B cell (primary cell): ENCODE measurements around the gene CLIP2. TPM values are rescaled to one million over a fixed set of nuclear protein-coding genes. Genes with fewer than 3 reads are reported as not detected.

ENCODE experiments used
- ATAC-seq: fragments of 200-7000 bp; cut with Tn5 transposase; one replicate; pipeline ENCODE4 v1.10.0; 2021; ENCODE audit warnings: low read depth, mild to moderate bottlenecking, moderate number of reproducible peaks, moderate library complexity
- CTCF ChIA-PET: fragments of 350-600 bp; sonication (Branson Sonifier 250); formaldehyde crosslinking; loops from one replicate; lab custom pipeline; 2021; ENCODE audit warnings: antibody characterized with exemption, inconsistent platforms; lab: Charles Lee
- POLR2A ChIA-PET: fragments of 350-600 bp; sonication (Branson Sonifier 250); formaldehyde crosslinking; loops from one replicate; lab custom pipeline; 2021; ENCODE audit warnings: antibody characterized with exemption; lab: Charles Lee
- DNase-seq: peaks from one replicate; pipeline ENCODE4 v3.0.0; 2013
- H2AFZ ChIP-seq: 2 replicates; pipeline ENCODE4 v1.6.1; 2012; ENCODE audit warnings: mild to moderate bottlenecking, low read depth, low read length; ENCODE audit not compliant: insufficient read depth, poor library complexity, severe bottlenecking
- H3K27ac ChIP-seq, 2 donors: 1 replicate in 1 of 2; 2 replicates in 1 of 2; pipeline ENCODE4 v1.5.1; 2012 to 2013; ENCODE audit warnings: low read length in 2 of 2, mild to moderate bottlenecking in 2 of 2, moderate library complexity in 1 of 2
- H3K27me3 ChIP-seq, 4 experiments: fragments of 200-600 bp in 1 of 4; sonication (generic) in 1 of 4; replicated peaks in 1 of 4; 1 replicate in 2 of 4; 2 replicates in 2 of 4; pipeline versions ENCODE4 v1.6.1 to v1.7.0; 2013 to 2016; ENCODE audit warnings: low read length in 3 of 4, mild to moderate bottlenecking in 2 of 4, mixed read lengths in 1 of 4, moderate library complexity in 1 of 4; ENCODE audit not compliant: insufficient read depth in 4 of 4, control insufficient read depth in 3 of 4; ENCODE audit errors: control extremely low read depth in 1 of 4
- H3K36me3 ChIP-seq, 2 experiments: replicated peaks in 1 of 2; 1 replicate in 1 of 2; 2 replicates in 1 of 2; pipeline versions ENCODE4 v1.6.1 to v1.7.1; 2013; ENCODE audit warnings: low read length in 1 of 2; ENCODE audit not compliant: insufficient read depth in 2 of 2, control insufficient read depth in 1 of 2; ENCODE audit errors: control extremely low read depth in 1 of 2, extremely low read depth in 1 of 2
- H3K4me1 ChIP-seq, 2 donors: fragments of 200-600 bp in 1 of 2; sonication (generic) in 1 of 2; 1 replicate in 1 of 2; 2 replicates in 1 of 2; pipeline versions ENCODE4 v1.5.1 to v1.6.1; 2013 to 2017; ENCODE audit warnings: low read length in 2 of 2; ENCODE audit not compliant: control insufficient read depth in 2 of 2, insufficient read depth in 2 of 2
- H3K4me2 ChIP-seq: replicated peaks from 2 replicates; pipeline ENCODE3; 2012; ENCODE audit warnings: mild to moderate bottlenecking, low read depth, low read length; ENCODE audit not compliant: poor library complexity, severe bottlenecking
- H3K4me3 ChIP-seq, 5 experiments: fragments of 200-600 bp in 1 of 5; sonication (generic) in 1 of 5; 1 replicate in 3 of 5; 2 replicates in 2 of 5; pipeline versions ENCODE4 v1.5.1 to v1.7.0; 2011 to 2016; ENCODE audit warnings: low read length in 4 of 5, mild to moderate bottlenecking in 4 of 5, low read depth in 2 of 5, control low read depth in 1 of 5, moderate library complexity in 1 of 5; ENCODE audit not compliant: insufficient read depth in 1 of 5; ENCODE audit errors: control extremely low read depth in 1 of 5, extremely low read depth in 1 of 5
- H3K79me2 ChIP-seq: fragments of 200-600 bp; sonication (generic); one replicate; pipeline ENCODE4 v1.6.0; 2016; ENCODE audit warnings: low read length; ENCODE audit not compliant: control insufficient read depth, insufficient read depth
- H3K9ac ChIP-seq: fragments of 200-600 bp; sonication (generic); 2 replicates; pipeline ENCODE4 v1.6.1; 2017; ENCODE audit warnings: mild to moderate bottlenecking, low read length, moderate library complexity
- H3K9me3 ChIP-seq, 3 donors: one replicate each; pipeline versions ENCODE4 v1.6.1 to v1.7.1; 2013; ENCODE audit warnings: low read length in 2 of 3; ENCODE audit not compliant: control insufficient read depth in 2 of 3, insufficient read depth in 1 of 3; ENCODE audit errors: control extremely low read depth in 1 of 3
- H4K20me1 ChIP-seq: 2 replicates; pipeline ENCODE4 v1.6.0; 2012; ENCODE audit warnings: mild to moderate bottlenecking, low read length; ENCODE audit not compliant: insufficient read depth, control insufficient read depth, poor library complexity, severe bottlenecking
- H3K27ac Mint-ChIP-seq: one replicate; pipeline ENCODE4 v1.8.0; 2021; ENCODE audit warnings: mixed read lengths
- H3K27me3 Mint-ChIP-seq: one replicate; pipeline ENCODE4 v1.8.0; 2021; ENCODE audit warnings: mixed read lengths
- H3K4me1 Mint-ChIP-seq: one replicate; pipeline ENCODE4 v1.8.0; 2021; ENCODE audit warnings: mixed read lengths
- H3K4me3 Mint-ChIP-seq: one replicate; pipeline ENCODE4 v1.8.0; 2021; ENCODE audit warnings: mixed read lengths
- H3K9me3 Mint-ChIP-seq: one replicate; pipeline ENCODE4 v1.8.0; 2022; ENCODE audit warnings: mixed read lengths; ENCODE audit not compliant: insufficient read depth
- EZH2 ChIP-seq: IDR thresholded peaks from 2 replicates; pipeline ENCODE4 v1.6.1; 2012; ENCODE audit warnings: borderline replicate concordance, low read depth, mild to moderate bottlenecking, moderate library complexity, low read length; ENCODE audit not compliant: insufficient read depth, poor library complexity, severe bottlenecking
- WGBS: methylation state at CpG from one replicate; pipeline ENCODE4 v1.1.5; 2013; ENCODE audit warnings: missing lambda C conversion rate; ENCODE audit not compliant: insufficient coverage; 5-methylcytosine and 5-hydroxymethylcytosine counted together
- intact Hi-C: fragments of 100-400 bp; cut with micrococcal nuclease; formaldehyde crosslinking; loops from one replicate; pipeline ENCODE4 v1.10.0; 2022
- polyA plus RNA-seq: library from polyadenylated mRNA; depleted of rRNA; stranded (reverse); fragments of >200 nt; gene quantifications from 2 replicates; pipeline ENCODE4 v1.2.3, GENCODE V29; 2012
- total RNA-seq, 2 donors: library from RNA; stranded (reverse); fragments of 120-200 nt in 1 of 2; gene quantifications; 1 replicate in 1 of 2; 2 replicates in 1 of 2; pipeline versions ENCODE4 v1.2.3 to v1.2.4, GENCODE V29; 2013 to 2022
- TF ChIP-seq, protein P1 (sequence below): fragments of 200-600 bp; IDR thresholded peaks from one replicate; pipeline ENCODE4 v1.8.0; 2022; ENCODE audit warnings: antibody characterized with exemption, mild to moderate bottlenecking

Gene CLIP2
- total and polyA plus RNA-seq, 2 donors (not counting 1 experiment from before 2014, with no cell fraction given) = 5.7 to 47.9 TPM

- DNase-seq = no peak
- no peak overlapping the region for H3K4me3 ChIP-seq
- H3K27me3 Mint-ChIP-seq = no peaks in the 10 kb centered on the region
- no peaks in the 10 kb centered on the region for H3K27me3 ChIP-seq
- no peak overlapping the region for H2AFZ ChIP-seq
- no peak overlapping the region for H3K9ac ChIP-seq
- peaks cover 0 to 8% of the 10 kb centered on the region in 2 donors for H3K4me1 ChIP-seq
- H3K9me3 Mint-ChIP-seq = no peaks in the 10 kb centered on the region
- H3K27ac Mint-ChIP-seq = no peak overlapping the region
- 97% methylated on average over 6 of the region's 12 CpGs for WGBS
- H3K4me2 ChIP-seq = no peak overlapping the region
- H4K20me1 ChIP-seq = no peaks in the 10 kb centered on the region
- H3K9me3 ChIP-seq = no peaks in the 10 kb centered on the region
- peaks cover 7% of the 10 kb centered on the region for H3K4me1 Mint-ChIP-seq
- peaks cover 17% of the 10 kb centered on the region for H3K79me2 ChIP-seq
- TF ChIP-seq EZH2 = no peak
- TF ChIP-seq, protein P1, sequence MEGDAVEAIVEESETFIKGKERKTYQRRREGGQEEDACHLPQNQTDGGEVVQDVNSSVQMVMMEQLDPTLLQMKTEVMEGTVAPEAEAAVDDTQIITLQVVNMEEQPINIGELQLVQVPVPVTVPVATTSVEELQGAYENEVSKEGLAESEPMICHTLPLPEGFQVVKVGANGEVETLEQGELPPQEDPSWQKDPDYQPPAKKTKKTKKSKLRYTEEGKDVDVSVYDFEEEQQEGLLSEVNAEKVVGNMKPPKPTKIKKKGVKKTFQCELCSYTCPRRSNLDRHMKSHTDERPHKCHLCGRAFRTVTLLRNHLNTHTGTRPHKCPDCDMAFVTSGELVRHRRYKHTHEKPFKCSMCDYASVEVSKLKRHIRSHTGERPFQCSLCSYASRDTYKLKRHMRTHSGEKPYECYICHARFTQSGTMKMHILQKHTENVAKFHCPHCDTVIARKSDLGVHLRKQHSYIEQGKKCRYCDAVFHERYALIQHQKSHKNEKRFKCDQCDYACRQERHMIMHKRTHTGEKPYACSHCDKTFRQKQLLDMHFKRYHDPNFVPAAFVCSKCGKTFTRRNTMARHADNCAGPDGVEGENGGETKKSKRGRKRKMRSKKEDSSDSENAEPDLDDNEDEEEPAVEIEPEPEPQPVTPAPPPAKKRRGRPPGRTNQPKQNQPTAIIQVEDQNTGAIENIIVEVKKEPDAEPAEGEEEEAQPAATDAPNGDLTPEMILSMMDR = no peak
- ChIA-PET POLR2A (no interaction called here), CTCF (no interaction called here)
- H3K4me3 Mint-ChIP-seq = no peak overlapping the region
- no peak for ATAC-seq
- peaks cover 2 to 5% of the 10 kb centered on the region in 2 experiments for H3K36me3 ChIP-seq
- intact Hi-C loops = no loop called here
- no peak overlapping the region for H3K27ac ChIP-seq
Measured at GRCh38 chr7:74324531-74325209, 35.5 kb downstream of the CLIP2 start.

DNA sequence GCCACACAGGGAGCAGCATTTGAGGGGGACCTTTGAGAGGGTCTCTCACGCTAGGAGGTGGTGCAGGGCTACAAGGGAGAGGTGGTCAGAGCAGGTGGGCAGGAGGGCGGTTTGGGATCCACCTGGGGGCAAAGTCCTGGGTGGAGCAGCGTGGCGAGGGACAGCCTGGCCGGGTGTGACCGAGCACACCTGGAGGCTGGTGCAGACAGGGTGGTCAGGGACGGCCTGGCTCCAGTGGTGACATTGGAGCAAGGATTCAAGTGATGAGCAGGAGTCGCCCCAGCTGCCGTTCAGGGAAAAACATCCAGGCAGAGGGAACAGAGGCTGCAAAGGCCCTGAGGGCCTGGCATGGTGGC lies 36.0 kb downstream of the CLIP2 start:
- Histone ChIP-seq H3K9me3 (no peaks in the 10 kb centered on the region), H3K79me2 (peaks cover 14% of the 10 kb centered on the region), H3K4me1 (peaks cover 0 to 8% of the 10 kb centered on the region in 2 donors), H3K27ac (no peak overlapping the region), H3K4me3 (no peak overlapping the region), H3K9ac (no peak overlapping the region), H4K20me1 (no peaks in the 10 kb centered on the region), H2AFZ (no peak overlapping the region), H3K27me3 (no peaks in the 10 kb centered on the region), H3K36me3 (peaks cover 2 to 5% of the 10 kb centered on the region in 2 experiments), H3K4me2 (no peak overlapping the region)
- H3K27me3 Mint-ChIP-seq = no peaks in the 10 kb centered on the region
- POLR2A ChIA-PET = no interaction called here
- CTCF ChIA-PET = interaction anchor here (1.7 kb wide), 1 partner anchor 119 kb away, joined by 5 read pairs; no protein-coding TSS in a partner anchor
- intact Hi-C loops = no loop called here
- DNase-seq (no peak), ATAC-seq (no peak)
- H3K27ac Mint-ChIP-seq = no peak overlapping the region
- WGBS = 95% methylated on average over 9 of the region's 9 CpGs
- H3K4me1 Mint-ChIP-seq = peaks cover 5% of the 10 kb centered on the region
- no peak overlapping the region for H3K4me3 Mint-ChIP-seq
- H3K9me3 Mint-ChIP-seq = no peaks in the 10 kb centered on the region
- TF ChIP-seq, protein P1 = no peak
- no peak for TF ChIP-seq EZH2
